Smooth muscle cell (in vitro differentiated cells): ENCODE measurements around the gene SSB. TPM values are rescaled to one million over a fixed set of nuclear protein-coding genes. Genes with fewer than 3 reads are reported as not detected.
"Not testable (repeated sequence)": the region's sequence is repeated elsewhere in the genome, so short reads cannot be mapped to it uniquely, and the experiment has no call there.

Experiments
- DNase-seq: peaks from one replicate; lab custom pipeline; 2025; ENCODE audit not compliant: unreplicated experiment; lab: John Stamatoyannopoulos, UW
- H2AFZ ChIP-seq: fragments of 200-600 bp; sonication (generic); 2 replicates; pipeline ENCODE4 v1.6.0; 2016; ENCODE audit warnings: antibody characterized with exemption, low read depth, mild to moderate bottlenecking
- H3F3A ChIP-seq: fragments of 200-600 bp; sonication (generic); 2 replicates; pipeline ENCODE4 v1.6.0; 2017; ENCODE audit warnings: antibody characterized with exemption, low read depth
- H3K27ac ChIP-seq: fragments of 200-600 bp; sonication (generic); 2 replicates; pipeline ENCODE4 v1.5.1; 2016; ENCODE audit warnings: low read depth, mild to moderate bottlenecking
- H3K27me3 ChIP-seq: fragments of 200-600 bp; sonication (generic); 2 replicates; pipeline ENCODE4 v1.6.1; 2016; ENCODE audit warnings: low read depth, mild to moderate bottlenecking
- H3K36me3 ChIP-seq: fragments of 200-600 bp; sonication (generic); 2 replicates; pipeline ENCODE4 v1.5.1; 2016; ENCODE audit warnings: low read depth
- H3K4me1 ChIP-seq: fragments of 200-600 bp; sonication (generic); 2 replicates; pipeline ENCODE4 v1.5.1; 2016; ENCODE audit warnings: low read depth
- H3K4me2 ChIP-seq: fragments of 200-600 bp; sonication (generic); 2 replicates; pipeline ENCODE4 v1.6.0; 2016; ENCODE audit warnings: mild to moderate bottlenecking
- H3K4me3 ChIP-seq: fragments of 200-600 bp; sonication (generic); 2 replicates; pipeline ENCODE4 v1.5.1; 2016; ENCODE audit warnings: mild to moderate bottlenecking
- H3K79me2 ChIP-seq: fragments of 200-600 bp; sonication (generic); 2 replicates; pipeline ENCODE4 v1.6.0; 2016; ENCODE audit warnings: low read depth, mild to moderate bottlenecking
- H3K9ac ChIP-seq: fragments of 200-600 bp; sonication (generic); 2 replicates; pipeline ENCODE4 v1.6.0; 2016; ENCODE audit warnings: low read depth
- H3K9me3 ChIP-seq: fragments of 200-600 bp; sonication (generic); replicated peaks from 2 replicates; pipeline ENCODE4 v1.5.1; 2016; ENCODE audit warnings: low read depth
- H4K20me1 ChIP-seq: fragments of 200-600 bp; sonication (generic); 2 replicates; pipeline ENCODE4 v1.6.0; 2016; ENCODE audit warnings: low read depth
- WGBS: methylation state at CpG from one replicate; pipeline ENCODE4 v1.1.7; 2016; ENCODE audit warnings: low lambda C conversion rate; 5-methylcytosine and 5-hydroxymethylcytosine counted together
- polyA plus RNA-seq: library from polyadenylated mRNA; unstranded; fragments of >200 nt; fragmentation: Nextera tagmentation; extraction: Ambion mirVana; gene quantifications from 2 replicates; pipeline ENCODE4 v1.2.1, GENCODE V29; 2016
- total RNA-seq: library from RNA; depleted of rRNA; stranded (reverse); fragments of >200 nt; gene quantifications from 2 replicates; pipeline ENCODE4 v1.2.3, GENCODE V29; 2014
- TF ChIP-seq, protein P1 (sequence below): fragments of 200-600 bp; sonication (generic); IDR thresholded peaks from 2 replicates; pipeline ENCODE4 v1.5.1; 2017; ENCODE audit warnings: borderline replicate concordance, mild to moderate bottlenecking, antibody characterized with exemption; ENCODE audit not compliant: insufficient read depth, poor library complexity, severe bottlenecking

SSB gene
- total and polyA plus RNA-seq, 2 experiments from 2014 or later = 91.5 to 95.8 TPM

GRCh38 chr2:169849710-169850109 is 51.0 kb downstream of the SSB start:
- Histone ChIP-seq H3K36me3 (no peaks in the 10 kb centered on the region), H4K20me1 (peaks cover 68% of the 10 kb centered on the region), H3K4me3 (no peak overlapping the region), H2AFZ (no peak overlapping the region), H3K79me2 (peaks cover 82% of the 10 kb centered on the region), H3K4me2 (no peak overlapping the region), H3K27ac (no peak overlapping the region), H3K4me1 (peaks cover 3% of the 10 kb centered on the region), H3K9me3 (no peaks in the 10 kb centered on the region), H3K27me3 (no peaks in the 10 kb centered on the region), H3K9ac (no peak overlapping the region), H3F3A (no peaks in the 10 kb centered on the region)
- TF ChIP-seq, protein P1, sequence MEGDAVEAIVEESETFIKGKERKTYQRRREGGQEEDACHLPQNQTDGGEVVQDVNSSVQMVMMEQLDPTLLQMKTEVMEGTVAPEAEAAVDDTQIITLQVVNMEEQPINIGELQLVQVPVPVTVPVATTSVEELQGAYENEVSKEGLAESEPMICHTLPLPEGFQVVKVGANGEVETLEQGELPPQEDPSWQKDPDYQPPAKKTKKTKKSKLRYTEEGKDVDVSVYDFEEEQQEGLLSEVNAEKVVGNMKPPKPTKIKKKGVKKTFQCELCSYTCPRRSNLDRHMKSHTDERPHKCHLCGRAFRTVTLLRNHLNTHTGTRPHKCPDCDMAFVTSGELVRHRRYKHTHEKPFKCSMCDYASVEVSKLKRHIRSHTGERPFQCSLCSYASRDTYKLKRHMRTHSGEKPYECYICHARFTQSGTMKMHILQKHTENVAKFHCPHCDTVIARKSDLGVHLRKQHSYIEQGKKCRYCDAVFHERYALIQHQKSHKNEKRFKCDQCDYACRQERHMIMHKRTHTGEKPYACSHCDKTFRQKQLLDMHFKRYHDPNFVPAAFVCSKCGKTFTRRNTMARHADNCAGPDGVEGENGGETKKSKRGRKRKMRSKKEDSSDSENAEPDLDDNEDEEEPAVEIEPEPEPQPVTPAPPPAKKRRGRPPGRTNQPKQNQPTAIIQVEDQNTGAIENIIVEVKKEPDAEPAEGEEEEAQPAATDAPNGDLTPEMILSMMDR = no peak
- DNase-seq = no peak
- WGBS = 91% methylated on average over 1 of the region's 1 CpG

- no peak overlapping the region for H2AFZ ChIP-seq
- H3K4me3 ChIP-seq = no peak overlapping the region
- peaks cover 7% of the 10 kb centered on the region for H3K4me1 ChIP-seq
- H3K9ac ChIP-seq = no peak overlapping the region
- H3K9me3 ChIP-seq = no peaks in the 10 kb centered on the region
- H3K4me2 ChIP-seq = no peak overlapping the region
- no peak for DNase-seq
- H3K79me2 ChIP-seq = peaks cover 61% of the 10 kb centered on the region
- H4K20me1 ChIP-seq = peaks cover 46% of the 10 kb centered on the region
- no peaks in the 10 kb centered on the region for H3K36me3 ChIP-seq
- 96% methylated on average over 4 of the region's 4 CpGs for WGBS
- no peak overlapping the region for H3K27ac ChIP-seq
- H3K27me3 ChIP-seq = no peaks in the 10 kb centered on the region
- TF ChIP-seq, protein P1 = no peak
- no peaks in the 10 kb centered on the region for H3F3A ChIP-seq
Measured at GRCh38 chr2:169853041-169853668, 54.5 kb downstream of the SSB start.

DNA sequence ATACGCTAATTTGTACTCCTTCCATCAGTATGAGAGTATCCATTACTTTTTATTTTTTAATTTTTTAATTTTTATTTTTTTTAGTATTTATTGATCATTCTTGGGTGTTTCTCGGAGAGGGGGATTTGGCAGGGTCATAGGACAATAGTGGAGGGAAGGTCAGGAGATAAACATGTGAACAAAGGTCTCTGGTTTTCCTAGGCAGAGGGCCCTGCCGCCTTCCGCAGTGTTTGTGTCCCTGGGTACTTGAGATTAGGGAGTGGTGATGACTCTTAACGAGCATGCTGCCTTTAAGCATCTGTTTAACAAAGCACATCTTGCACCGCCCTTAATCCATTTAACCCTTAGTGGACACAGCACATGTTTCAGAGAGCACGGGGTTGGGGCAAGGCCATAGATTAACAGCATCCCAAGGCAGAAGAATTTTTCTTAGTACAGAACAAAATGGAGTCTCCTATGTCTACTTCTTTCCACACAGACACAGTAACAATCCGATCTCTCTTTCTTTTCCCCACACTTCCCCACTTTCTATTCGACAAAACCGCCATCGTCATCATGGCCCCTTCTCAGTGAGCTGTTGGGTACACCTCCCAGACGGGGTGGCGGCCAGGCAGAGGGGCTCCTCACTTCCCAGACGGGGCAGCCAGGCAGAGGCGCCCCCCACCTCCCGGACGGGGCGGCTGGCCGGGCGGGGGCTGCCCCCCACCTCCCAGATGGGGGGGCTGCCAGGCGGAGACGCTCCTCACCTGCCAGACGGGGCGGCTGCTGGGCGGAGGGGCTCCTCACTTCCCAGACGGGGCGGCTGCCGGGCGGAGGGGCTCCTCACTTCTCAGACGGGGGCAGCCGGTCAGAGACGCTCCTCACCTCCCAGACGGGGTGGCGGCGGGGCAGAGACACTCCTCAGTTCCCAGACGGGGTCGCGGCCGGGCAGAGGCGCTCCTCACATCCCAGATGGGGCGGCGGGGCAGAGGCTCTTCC is 56.9 kb downstream of the SSB start:
- not testable (repeated sequence) for H3K27me3 ChIP-seq, H3F3A ChIP-seq, H3K9ac ChIP-seq, H3K36me3 ChIP-seq, H3K4me1 ChIP-seq, H2AFZ ChIP-seq, H3K9me3 ChIP-seq, DNase-seq, H3K4me3 ChIP-seq, H3K27ac ChIP-seq, H3K4me2 ChIP-seq
- peaks cover 60% of the 10 kb centered on the region for H3K79me2 ChIP-seq
- H4K20me1 ChIP-seq = peaks cover 57% of the 10 kb centered on the region
- 95% methylated on average over 38 of the region's 42 CpGs for WGBS

- H3K4me3 ChIP-seq = no peak overlapping the region
- H3K36me3 ChIP-seq = no peaks in the 10 kb centered on the region
- H3K4me1 ChIP-seq = peaks cover 7% of the 10 kb centered on the region
- no peak overlapping the region for H3K4me2 ChIP-seq
- H3K79me2 ChIP-seq = peaks cover 66% of the 10 kb centered on the region
- H3K27me3 ChIP-seq = no peaks in the 10 kb centered on the region
- H3K9ac ChIP-seq = no peak overlapping the region
- DNase-seq = no peak
- no peaks in the 10 kb centered on the region for H3F3A ChIP-seq
- peaks cover 64% of the 10 kb centered on the region for H4K20me1 ChIP-seq
- no peak overlapping the region for H2AFZ ChIP-seq
- H3K27ac ChIP-seq = no peak overlapping the region
- no peaks in the 10 kb centered on the region for H3K9me3 ChIP-seq
- TF ChIP-seq, protein P1 = no peak
- 98% methylated on average over 4 of the region's 4 CpGs for WGBS
Measured at GRCh38 chr2:169859423-169859822, 60.8 kb downstream of the SSB start.
